Cardiac fibroblast (primary cell): Measurements from ENCODE around the gene CFAP46.

Experiments
- DNase-seq, 2 donors: peaks; one replicate each; pipeline versions ENCODE4 v3.0.0 to v3.0.0-alpha.2; 2010; ENCODE audit warnings: low read depth in 2 of 2
- H3K4me3 ChIP-seq, 2 donors: replicated peaks in 1 of 2; 1 replicate in 1 of 2; 2 replicates in 1 of 2; pipeline ENCODE4 v1.5.1; 2011; ENCODE audit warnings: low read depth in 2 of 2, low read length in 2 of 2, mild to moderate bottlenecking in 2 of 2, moderate library complexity in 1 of 2
- CTCF ChIP-seq: IDR thresholded peaks from one replicate; pipeline ENCODE4 v1.5.1; 2011; ENCODE audit warnings: low read depth, mild to moderate bottlenecking, low read length, inconsistent platforms

CFAP46 gene

GRCh38 chr10:132944510-132944909 is 2.1 kb upstream of the CFAP46 start:
- TF ChIP-seq CTCF, result no peak
- H3K4me3 ChIP-seq, result no peak overlapping the region

GRCh38 chr10:132943791-132944404 is 1.5 kb upstream of the CFAP46 start:
- no peak for DNase-seq
- TF ChIP-seq CTCF, result no peak
- no peak overlapping the region for H3K4me3 ChIP-seq

More at GRCh38 chr10:132944510-132944909, 2.1 kb upstream of the CFAP46 start:
- no peak for DNase-seq

DNA sequence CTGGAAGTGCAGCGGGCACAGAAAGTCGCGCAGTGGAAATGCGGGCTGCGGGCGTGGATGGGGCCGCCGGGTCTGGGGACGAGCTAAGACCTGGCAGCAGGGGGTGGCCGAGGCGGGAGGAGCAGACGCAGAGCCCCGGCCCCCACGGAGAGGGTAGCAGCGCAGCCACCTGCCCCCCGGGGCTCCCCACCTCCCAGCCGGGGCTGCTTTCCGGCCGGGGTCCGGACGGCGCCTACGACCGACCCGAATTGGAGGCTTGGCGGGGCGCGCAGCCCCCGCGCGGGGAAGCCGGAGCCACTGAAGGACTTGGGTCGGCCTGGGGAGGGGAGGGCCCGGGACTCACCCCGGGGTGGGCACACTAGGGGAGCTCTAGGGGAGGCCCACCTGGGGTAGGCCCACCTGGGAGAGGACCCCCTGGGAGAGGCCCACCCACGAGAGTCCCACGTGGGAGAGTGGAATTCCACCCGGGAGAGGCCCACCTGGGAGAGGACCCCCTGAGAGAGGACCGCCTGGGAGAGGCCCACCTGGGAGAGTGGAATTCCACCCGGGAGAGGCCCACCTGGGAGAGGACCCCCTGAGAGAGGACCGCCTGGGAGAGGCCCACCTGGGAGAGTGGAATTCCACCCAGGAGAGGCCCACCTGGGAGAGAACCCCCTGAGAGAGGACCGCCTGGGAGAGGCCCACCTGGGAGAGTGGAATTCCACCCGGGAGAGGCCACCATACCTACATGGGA is 854 bp upstream of the CFAP46 start:
- no peak for DNase-seq
- H3K4me3 ChIP-seq, result peak overlapping the region; percentile 42 to 52
- TF ChIP-seq CTCF, result no peak

DNA sequence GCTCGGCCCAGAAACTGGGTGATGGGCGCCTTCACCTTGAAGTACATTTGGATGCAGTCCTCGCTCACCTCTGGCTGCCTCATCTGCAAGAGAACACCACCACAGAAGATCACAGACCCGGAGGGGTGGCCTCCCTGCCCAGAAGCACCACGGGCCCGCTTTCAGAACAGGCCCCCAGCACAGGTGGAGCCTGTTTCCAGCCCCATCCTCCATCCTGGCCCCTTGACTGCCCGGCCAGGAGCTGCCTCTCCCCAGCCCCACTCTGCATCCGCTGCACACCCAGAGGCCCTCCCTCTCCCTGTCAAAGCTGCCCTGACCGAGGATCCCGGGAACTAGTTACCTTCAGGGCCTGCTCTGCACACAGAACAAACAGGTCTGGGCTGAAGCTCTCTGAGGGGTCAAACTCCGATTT is 724 bp downstream of the CFAP46 start:
- H3K4me3 ChIP-seq, result peak overlapping the region in 1 of 2 donors; percentile 52
- TF ChIP-seq CTCF, result no peak
- no peak for DNase-seq

DNA sequence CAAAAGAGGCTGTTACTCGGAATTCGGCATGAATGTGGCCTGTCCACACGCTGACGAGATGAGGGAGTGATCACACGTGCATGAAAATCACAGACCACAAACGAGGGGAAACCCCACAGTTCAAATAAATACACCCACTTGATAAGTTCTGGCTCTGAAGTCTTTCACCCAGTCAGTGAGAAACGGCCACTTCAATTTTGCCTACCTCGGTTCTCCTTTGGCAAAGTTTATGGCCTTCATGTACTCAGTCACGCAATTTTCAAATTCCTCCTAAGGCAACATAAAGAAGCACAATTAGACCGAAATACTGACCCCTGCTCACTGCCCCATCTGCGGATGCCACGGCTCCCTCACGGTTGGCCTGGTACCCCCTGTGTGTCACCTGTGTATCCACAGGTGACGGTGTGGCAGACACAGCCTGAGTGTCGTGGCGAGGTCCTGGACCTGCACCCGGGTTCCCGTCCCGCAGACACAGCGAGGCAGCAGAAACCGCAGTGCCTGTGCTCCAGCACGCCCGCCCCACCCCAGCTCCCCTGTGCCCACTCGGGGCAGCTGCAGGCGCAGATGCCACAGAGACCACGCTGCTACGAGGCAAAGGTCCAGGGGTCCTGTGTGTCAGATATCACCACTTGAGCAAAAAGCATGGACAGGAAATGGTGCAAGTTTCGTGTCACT is 1.4 kb downstream of the CFAP46 start:
- no peak overlapping the region for H3K4me3 ChIP-seq
- no peak for TF ChIP-seq CTCF
- DNase-seq, result no peak

GRCh38 chr10:132939957-132940790 is 2.2 kb downstream of the CFAP46 start:
- DNase-seq, result peak; percentile 60 to 69
- no peak overlapping the region for H3K4me3 ChIP-seq
- TF ChIP-seq CTCF, result peak; percentile 88
